GM12891 (cell line): Measurements from ENCODE around the gene ZNF385D.

Experiments
- POLR2A ChIP-seq: IDR thresholded peaks from 2 replicates; pipeline ENCODE4 v1.6.1; 2011; ENCODE audit warnings: low read depth, low read length, control low read depth
- TAF1 ChIP-seq: IDR thresholded peaks from 2 replicates; pipeline ENCODE4 v1.6.1; 2011; ENCODE audit warnings: low read depth, low read length, control low read depth

- TF ChIP-seq POLR2A (no peak), TAF1 (no peak)
These were observed 34.9 kb upstream of the ZNF385D start for GRCh38 chr3:21785765-21786437.
